KMS-11 (cell line): ENCODE data around the gene SLC34A1.

ENCODE experiments used
- H2AFZ ChIP-seq: fragments of 200-600 bp; sonication (generic); 2 replicates; pipeline ENCODE4 v1.6.1; 2016; ENCODE audit warnings: antibody characterized with exemption, mixed run types, low read depth
- H3K27ac ChIP-seq: fragments of 200-600 bp; sonication (generic); 2 replicates; pipeline ENCODE4 v1.6.1; 2016; ENCODE audit warnings: mild to moderate bottlenecking, mixed run types
- H3K27me3 ChIP-seq: fragments of 200-600 bp; sonication (generic); 2 replicates; pipeline ENCODE4 v1.6.1; 2017; ENCODE audit warnings: mild to moderate bottlenecking, low read depth, mixed run types, moderate library complexity; ENCODE audit not compliant: insufficient read depth
- H3K36me3 ChIP-seq: fragments of 200-600 bp; sonication (generic); 2 replicates; pipeline ENCODE4 v1.6.1; 2017; ENCODE audit warnings: mild to moderate bottlenecking, mixed run types; ENCODE audit not compliant: insufficient read depth
- H3K4me1 ChIP-seq: fragments of 200-600 bp; sonication (generic); 2 replicates; pipeline ENCODE4 v1.6.1; 2016; ENCODE audit warnings: mild to moderate bottlenecking, low read depth, mixed run types; ENCODE audit not compliant: poor library complexity, severe bottlenecking
- H3K4me2 ChIP-seq: fragments of 200-600 bp; sonication (generic); 2 replicates; pipeline ENCODE4 v1.7.0; 2016; ENCODE audit warnings: mild to moderate bottlenecking, mixed run types
- H3K4me3 ChIP-seq: fragments of 200-600 bp; sonication (generic); IDR thresholded peaks from 2 replicates; pipeline ENCODE4 v1.6.1; 2017; ENCODE audit warnings: low read depth, low read length, mixed read lengths; ENCODE audit not compliant: insufficient read depth
- H3K79me2 ChIP-seq: fragments of 200-600 bp; sonication (generic); 2 replicates; pipeline ENCODE4 v1.6.1; 2016; ENCODE audit warnings: low read depth, mixed run types; ENCODE audit not compliant: insufficient read depth
- H3K9ac ChIP-seq: fragments of 200-600 bp; sonication (generic); 2 replicates; pipeline ENCODE4 v1.6.1; 2016; ENCODE audit warnings: mild to moderate bottlenecking, mixed run types
- H4K20me1 ChIP-seq: fragments of 200-600 bp; sonication (generic); 2 replicates; pipeline ENCODE4 v1.6.1; 2016; ENCODE audit warnings: mild to moderate bottlenecking, mixed run types; ENCODE audit not compliant: insufficient read depth
- CTCF ChIP-seq: fragments of 200-600 bp; sonication (generic); conservative IDR thresholded peaks from 2 replicates; pipeline ENCODE4 v1.6.1; 2017; ENCODE audit warnings: low read depth, mild to moderate bottlenecking, antibody characterized with exemption, low read length, moderate library complexity, mixed read lengths

SLC34A1 gene

DNA sequence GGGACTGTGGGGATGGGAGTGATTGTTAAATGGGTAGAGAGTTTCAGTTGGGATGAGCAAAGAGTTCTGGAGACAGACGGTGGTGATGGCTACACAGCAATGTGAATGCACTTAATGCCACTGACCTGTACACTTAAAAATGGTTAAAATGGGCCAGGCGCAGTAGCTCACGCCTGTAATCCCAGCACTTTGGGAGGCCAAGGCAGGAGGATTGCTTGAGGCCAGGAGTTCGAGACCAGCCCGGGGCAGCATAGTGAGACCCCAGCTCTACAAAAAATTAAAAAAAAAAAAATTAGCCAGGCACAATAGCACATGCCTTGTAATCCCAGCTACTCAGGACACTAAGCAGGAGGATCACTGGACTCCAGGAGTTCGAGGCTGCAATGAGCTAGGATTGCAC is 40.5 kb upstream of the SLC34A1 start:
- Histone ChIP-seq H3K4me1 (peaks cover 4% of the 10 kb centered on the region), H3K4me2 (no peak overlapping the region), H3K79me2 (peaks cover 38% of the 10 kb centered on the region), H3K9ac (no peak overlapping the region), H4K20me1 (no peaks in the 10 kb centered on the region), H3K4me3 (no peak overlapping the region), H2AFZ (no peak overlapping the region), H3K27ac (no peak overlapping the region), H3K27me3 (no peaks in the 10 kb centered on the region), H3K36me3 (0 out of 2 replicates have a peak, but pooled peaks cover 4% of the 10 kb centered on the region)
- TF ChIP-seq CTCF: no peak

- Histone ChIP-seq H3K9ac (no peak overlapping the region), H3K4me3 (no peak overlapping the region), H3K79me2 (peaks cover 48% of the 10 kb centered on the region), H3K27ac (no peak overlapping the region), H4K20me1 (no peaks in the 10 kb centered on the region), H3K4me1 (peaks cover 15% of the 10 kb centered on the region), H2AFZ (no peak overlapping the region), H3K36me3 (0 out of 2 replicates have a peak, but pooled peaks cover 4% of the 10 kb centered on the region), H3K4me2 (no peak overlapping the region), H3K27me3 (no peaks in the 10 kb centered on the region)
- TF ChIP-seq CTCF: no peak
Observed at GRCh38 chr5:177344891-177345290, 39.3 kb upstream of the SLC34A1 start.

- H4K20me1 ChIP-seq: no peaks in the 10 kb centered on the region
- no peak overlapping the region for H3K4me2 ChIP-seq
- peaks cover 22% of the 10 kb centered on the region for H3K4me1 ChIP-seq
- 0 out of 2 replicates have a peak, but pooled peaks cover 4% of the 10 kb centered on the region for H3K36me3 ChIP-seq
- H3K79me2 ChIP-seq: peaks cover 62% of the 10 kb centered on the region
- no peak overlapping the region for H2AFZ ChIP-seq
- no peak for TF ChIP-seq CTCF
- H3K27ac ChIP-seq: no peak overlapping the region
- no peak overlapping the region for H3K9ac ChIP-seq
- H3K27me3 ChIP-seq: no peaks in the 10 kb centered on the region
- H3K4me3 ChIP-seq: no peak overlapping the region
Observed at GRCh38 chr5:177346820-177347219, 37.4 kb upstream of the SLC34A1 start.

GRCh38 chr5:177347699-177348098 is 36.5 kb upstream of the SLC34A1 start:
- Histone ChIP-seq H3K79me2 (peaks cover 62% of the 10 kb centered on the region), H3K4me1 (peaks cover 22% of the 10 kb centered on the region), H4K20me1 (no peaks in the 10 kb centered on the region), H3K27me3 (no peaks in the 10 kb centered on the region), H3K4me2 (no peak overlapping the region), H3K27ac (no peak overlapping the region), H3K9ac (no peak overlapping the region), H3K36me3 (0 out of 2 replicates have a peak, but pooled peaks cover 4% of the 10 kb centered on the region), H2AFZ (no peak overlapping the region), H3K4me3 (no peak overlapping the region)
- TF ChIP-seq CTCF: no peak
